ENCODE measurements around the gene DHRS12.

DHRS12 gene

GRCh38 chr13:51817717-51818116 lies 13.8 kb upstream of the DHRS12 start:
- Histone ChIP-seq H3K9me3 (ENCODE audit: insufficient read depth, low read length, severe bottlenecking) (no peaks in the 10 kb centered on the region), H3K27ac (ENCODE audit: low read length) (no peak overlapping the region), H3K27me3 (ENCODE audit: insufficient read depth, low read length, poor library complexity) (peaks cover 24% of the 10 kb centered on the region), H3K9ac (ENCODE audit: low read depth, low read length) (no peak overlapping the region), H3K4me1 (ENCODE audit: insufficient read depth, low read length) (peaks cover 9% of the 10 kb centered on the region), H2AFZ (ENCODE audit: low read depth, low read length) (no peak overlapping the region), H3K36me3 (ENCODE audit: insufficient read depth, low read length) (no peaks in the 10 kb centered on the region), H3K79me2 (ENCODE audit: insufficient read depth, low read length) (no peaks in the 10 kb centered on the region), H3K4me2 (ENCODE audit: insufficient read depth, low read length) (no peak overlapping the region), H3K4me3 (ENCODE audit: low read depth in 1 of 2, low read length in 2 of 2) (no peak overlapping the region), H4K20me1 (ENCODE audit: insufficient read depth, low read length) (no peaks in the 10 kb centered on the region)
- DNase-seq = no peak
- TF ChIP-seq EZH2 (IDR thresholded peaks at IDR 0.05; ENCODE audit: borderline replicate concordance, low read depth, low read length, severe bottlenecking) = no peak
- TF ChIP-seq CTCF (IDR thresholded peaks at IDR 0.05; ENCODE audit: borderline replicate concordance, extremely low read depth, low read length, poor library complexity, severe bottlenecking) = no peak
- no peak for ATAC-seq (ENCODE audit: insufficient read depth, low read depth)

- Histone ChIP-seq H3K9me3 (ENCODE audit: insufficient read depth, low read length, severe bottlenecking) (no peaks in the 10 kb centered on the region), H3K79me2 (ENCODE audit: insufficient read depth, low read length) (no peaks in the 10 kb centered on the region), H4K20me1 (ENCODE audit: insufficient read depth, low read length) (no peaks in the 10 kb centered on the region), H3K4me2 (ENCODE audit: insufficient read depth, low read length) (no peak overlapping the region), H3K4me3 (ENCODE audit: low read depth in 1 of 2, low read length in 2 of 2) (no peak overlapping the region), H3K27me3 (ENCODE audit: insufficient read depth, low read length, poor library complexity) (peaks cover 16% of the 10 kb centered on the region), H3K27ac (ENCODE audit: low read length) (no peak overlapping the region), H3K9ac (ENCODE audit: low read depth, low read length) (no peak overlapping the region), H2AFZ (ENCODE audit: low read depth, low read length) (no peak overlapping the region), H3K4me1 (ENCODE audit: insufficient read depth, low read length) (peaks cover 9% of the 10 kb centered on the region), H3K36me3 (ENCODE audit: insufficient read depth, low read length) (no peaks in the 10 kb centered on the region)
- ATAC-seq (ENCODE audit: insufficient read depth, low read depth) (no peak), DNase-seq (no peak)
- TF ChIP-seq EZH2 (IDR thresholded peaks at IDR 0.05; ENCODE audit: borderline replicate concordance, low read depth, low read length, severe bottlenecking) (no peak), CTCF (IDR thresholded peaks at IDR 0.05; ENCODE audit: borderline replicate concordance, extremely low read depth, low read length, poor library complexity, severe bottlenecking) (no peak)
These were observed 12.8 kb upstream of the DHRS12 start for GRCh38 chr13:51816604-51817249.

- Histone ChIP-seq H3K27me3 (ENCODE audit: insufficient read depth, low read length, poor library complexity) (peaks cover 13% of the 10 kb centered on the region), H3K4me3 (ENCODE audit: low read depth in 1 of 2, low read length in 2 of 2) (no peak overlapping the region), H3K4me1 (ENCODE audit: insufficient read depth, low read length) (peaks cover 9% of the 10 kb centered on the region), H3K27ac (ENCODE audit: low read length) (no peak overlapping the region), H3K4me2 (ENCODE audit: insufficient read depth, low read length) (no peak overlapping the region), H3K9me3 (ENCODE audit: insufficient read depth, low read length, severe bottlenecking) (no peaks in the 10 kb centered on the region), H3K9ac (ENCODE audit: low read depth, low read length) (no peak overlapping the region), H2AFZ (ENCODE audit: low read depth, low read length) (no peak overlapping the region), H3K79me2 (ENCODE audit: insufficient read depth, low read length) (no peaks in the 10 kb centered on the region), H4K20me1 (ENCODE audit: insufficient read depth, low read length) (no peaks in the 10 kb centered on the region), H3K36me3 (ENCODE audit: insufficient read depth, low read length) (no peaks in the 10 kb centered on the region)
- ATAC-seq (ENCODE audit: insufficient read depth, low read depth) (no peak), DNase-seq (no peak)
- TF ChIP-seq EZH2 (IDR thresholded peaks at IDR 0.05; ENCODE audit: borderline replicate concordance, low read depth, low read length, severe bottlenecking) = no peak
- no peak for TF ChIP-seq CTCF (IDR thresholded peaks at IDR 0.05; ENCODE audit: borderline replicate concordance, extremely low read depth, low read length, poor library complexity, severe bottlenecking)
These were observed 11.9 kb upstream of the DHRS12 start for GRCh38 chr13:51815848-51816247.

All from DND-41 (cell line).